Testis (tissue), 2 donors: ENCODE data around the gene LAMB4.

Source experiments
- POLR2A ChIP-seq: fragments of 450-650 bp; IDR thresholded peaks from one replicate; pipeline ENCODE4 v1.6.1; 2017; ENCODE audit warnings: antibody characterized with exemption, mild to moderate bottlenecking, moderate library complexity
- TF ChIP-seq, protein P1 (sequence below), 3 experiments: fragments of 450-650 bp in 2 of 3; fragments of 200-600 bp in 1 of 3; sonication (generic) in 1 of 3; IDR thresholded peaks; one replicate each; pipeline ENCODE4 v1.5.1; 2016 to 2019; ENCODE audit warnings: antibody characterized with exemption in 3 of 3, mild to moderate bottlenecking in 2 of 3, moderate library complexity in 1 of 3

- TF ChIP-seq, protein P1, sequence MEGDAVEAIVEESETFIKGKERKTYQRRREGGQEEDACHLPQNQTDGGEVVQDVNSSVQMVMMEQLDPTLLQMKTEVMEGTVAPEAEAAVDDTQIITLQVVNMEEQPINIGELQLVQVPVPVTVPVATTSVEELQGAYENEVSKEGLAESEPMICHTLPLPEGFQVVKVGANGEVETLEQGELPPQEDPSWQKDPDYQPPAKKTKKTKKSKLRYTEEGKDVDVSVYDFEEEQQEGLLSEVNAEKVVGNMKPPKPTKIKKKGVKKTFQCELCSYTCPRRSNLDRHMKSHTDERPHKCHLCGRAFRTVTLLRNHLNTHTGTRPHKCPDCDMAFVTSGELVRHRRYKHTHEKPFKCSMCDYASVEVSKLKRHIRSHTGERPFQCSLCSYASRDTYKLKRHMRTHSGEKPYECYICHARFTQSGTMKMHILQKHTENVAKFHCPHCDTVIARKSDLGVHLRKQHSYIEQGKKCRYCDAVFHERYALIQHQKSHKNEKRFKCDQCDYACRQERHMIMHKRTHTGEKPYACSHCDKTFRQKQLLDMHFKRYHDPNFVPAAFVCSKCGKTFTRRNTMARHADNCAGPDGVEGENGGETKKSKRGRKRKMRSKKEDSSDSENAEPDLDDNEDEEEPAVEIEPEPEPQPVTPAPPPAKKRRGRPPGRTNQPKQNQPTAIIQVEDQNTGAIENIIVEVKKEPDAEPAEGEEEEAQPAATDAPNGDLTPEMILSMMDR (IDR thresholded peaks at IDR 0.05): no peak
- no peak for TF ChIP-seq POLR2A
These were observed 133.9 kb downstream of the LAMB4 start for GRCh38 chr7:107996072-107996882.
